OCI-LY7 (cell line): Measurements from ENCODE around the gene ADAMTS2.

ENCODE experiments used
- EZH2phosphoT487 ChIP-seq: fragments of 200-600 bp; sonication (generic); IDR thresholded peaks from 2 replicates; pipeline ENCODE4 v1.6.1; 2018; ENCODE audit warnings: low read depth, borderline replicate concordance, mild to moderate bottlenecking, mixed run types, antibody characterized with exemption, low read length, moderate library complexity, mixed read lengths
- TF ChIP-seq, protein P1 (sequence below): fragments of 200-600 bp; sonication (generic); conservative IDR thresholded peaks from 2 replicates; pipeline ENCODE4 v1.5.1; 2014; ENCODE audit warnings: mild to moderate bottlenecking, antibody characterized with exemption, low read length, moderate library complexity, mixed read lengths

GRCh38 chr5:179224741-179225140 is 120.5 kb downstream of the ADAMTS2 start:
- TF ChIP-seq, protein P1, sequence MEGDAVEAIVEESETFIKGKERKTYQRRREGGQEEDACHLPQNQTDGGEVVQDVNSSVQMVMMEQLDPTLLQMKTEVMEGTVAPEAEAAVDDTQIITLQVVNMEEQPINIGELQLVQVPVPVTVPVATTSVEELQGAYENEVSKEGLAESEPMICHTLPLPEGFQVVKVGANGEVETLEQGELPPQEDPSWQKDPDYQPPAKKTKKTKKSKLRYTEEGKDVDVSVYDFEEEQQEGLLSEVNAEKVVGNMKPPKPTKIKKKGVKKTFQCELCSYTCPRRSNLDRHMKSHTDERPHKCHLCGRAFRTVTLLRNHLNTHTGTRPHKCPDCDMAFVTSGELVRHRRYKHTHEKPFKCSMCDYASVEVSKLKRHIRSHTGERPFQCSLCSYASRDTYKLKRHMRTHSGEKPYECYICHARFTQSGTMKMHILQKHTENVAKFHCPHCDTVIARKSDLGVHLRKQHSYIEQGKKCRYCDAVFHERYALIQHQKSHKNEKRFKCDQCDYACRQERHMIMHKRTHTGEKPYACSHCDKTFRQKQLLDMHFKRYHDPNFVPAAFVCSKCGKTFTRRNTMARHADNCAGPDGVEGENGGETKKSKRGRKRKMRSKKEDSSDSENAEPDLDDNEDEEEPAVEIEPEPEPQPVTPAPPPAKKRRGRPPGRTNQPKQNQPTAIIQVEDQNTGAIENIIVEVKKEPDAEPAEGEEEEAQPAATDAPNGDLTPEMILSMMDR: no peak
- no peak for TF ChIP-seq EZH2phosphoT487
